Hair follicle dermal papilla cell (primary cell): ENCODE measurements around the gene HACE1. TPM values are rescaled to one million over a fixed set of nuclear protein-coding genes. Genes with fewer than 3 reads are reported as not detected.

Source experiments
- small RNA-seq: library from RNA; depleted of rRNA; stranded (forward); fragments of <200 nt; gene quantifications from one replicate; pipeline ENCODE3, GENCODE V24; 2012
- total RNA-seq: library from RNA; depleted of rRNA; stranded (reverse); fragments of >200 nt; gene quantifications from 2 replicates; pipeline ENCODE4 v1.2.3, GENCODE V29; 2012

Gene HACE1
- total RNA-seq = 19.7 and 20.4 TPM in 2 replicates

GRCh38 chr6:104859225-104860146 is at the start of gene HACE1:
TSS of gene HACE1 (minus strand) at chr6:104859919. CDS start at chr6:104859642, 277 bp downstream.

Small RNA genes within 50 kb of the gene (small RNA-seq; reads per million reads assigned to genes)
- not detected for gene RNU6-897P

Other genes starting within 250 kb of the HACE1 start
- gene LIN28B, start 97.2 kb upstream of the HACE1 start, total RNA-seq = not detected in 2 replicates